HEK293 (cell line): ENCODE data around the gene TRPC4AP.

Experiments
- GLI2 ChIP-seq: fragments of 450-650 bp; formaldehyde crosslinking; IDR thresholded peaks from 2 replicates; pipeline ENCODE4; 2017; ENCODE audit warnings: missing biosample characterization, missing genetic modification characterization, low read depth, borderline replicate concordance
- HOXA7 ChIP-seq: sonication (generic); formaldehyde crosslinking; IDR thresholded peaks from 2 replicates; pipeline ENCODE4 v1.8.1; 2022; ENCODE audit warnings: missing genetic modification reagents, borderline replicate concordance
- KLF17 ChIP-seq: fragments of 450-650 bp; formaldehyde crosslinking; IDR thresholded peaks from 2 replicates; pipeline ENCODE4 v1.5.1; 2016; ENCODE audit warnings: missing biosample characterization, missing genetic modification characterization
- KLF7 ChIP-seq: fragments of 450-650 bp; formaldehyde crosslinking; IDR thresholded peaks from 2 replicates; pipeline ENCODE4 v1.5.1; 2016; ENCODE audit warnings: missing biosample characterization, missing genetic modification characterization, borderline replicate concordance
- YY2 ChIP-seq: fragments of 450-650 bp; formaldehyde crosslinking; IDR thresholded peaks from 2 replicates; pipeline ENCODE4 v1.5.1; 2016; ENCODE audit warnings: missing biosample characterization, missing genetic modification characterization
- ZBTB10 ChIP-seq: fragments of 450-650 bp; formaldehyde crosslinking; IDR thresholded peaks from 2 replicates; pipeline ENCODE4 v1.5.1; 2016; ENCODE audit warnings: missing biosample characterization, missing genetic modification characterization
- ZBTB49 ChIP-seq: fragments of 450-650 bp; formaldehyde crosslinking; IDR thresholded peaks from 2 replicates; pipeline ENCODE4 v1.5.1; 2016; ENCODE audit warnings: missing biosample characterization, missing genetic modification characterization, low read depth
- ZFP37 ChIP-seq: fragments of 450-650 bp; formaldehyde crosslinking; IDR thresholded peaks from 2 replicates; pipeline ENCODE4 v1.5.1; 2016; ENCODE audit warnings: missing biosample characterization, missing genetic modification characterization
- ZFP41 ChIP-seq: fragments of 450-650 bp; formaldehyde crosslinking; IDR thresholded peaks from 2 replicates; pipeline ENCODE4 v1.5.1; 2016; ENCODE audit warnings: missing biosample characterization, missing genetic modification characterization, borderline replicate concordance
- ZNF132 ChIP-seq: fragments of 450-650 bp; formaldehyde crosslinking; IDR thresholded peaks from 2 replicates; pipeline ENCODE4 v1.5.1; 2017; ENCODE audit warnings: missing biosample characterization, missing genetic modification characterization, borderline replicate concordance
- ZNF138 ChIP-seq: fragments of 450-650 bp; formaldehyde crosslinking; IDR thresholded peaks from 2 replicates; pipeline ENCODE4 v1.5.1; 2016; ENCODE audit warnings: missing biosample characterization, missing genetic modification characterization, borderline replicate concordance
- ZNF155 ChIP-seq: fragments of 450-650 bp; formaldehyde crosslinking; IDR thresholded peaks from 2 replicates; pipeline ENCODE4 v1.5.1; 2016; ENCODE audit warnings: missing biosample characterization, missing genetic modification characterization
- ZNF175 ChIP-seq: fragments of 450-650 bp; formaldehyde crosslinking; IDR thresholded peaks from 2 replicates; pipeline ENCODE4 v1.5.1; 2016; ENCODE audit warnings: missing biosample characterization, missing genetic modification characterization
- ZNF2 ChIP-seq: fragments of 450-650 bp; formaldehyde crosslinking; IDR thresholded peaks from 2 replicates; pipeline ENCODE4 v1.5.1; 2016; ENCODE audit warnings: missing biosample characterization, missing genetic modification characterization
- ZNF311 ChIP-seq: fragments of 450-650 bp; formaldehyde crosslinking; IDR thresholded peaks from 2 replicates; pipeline ENCODE4 v1.5.1; 2017; ENCODE audit warnings: missing biosample characterization, missing genetic modification characterization, borderline replicate concordance
- ZNF350 ChIP-seq: fragments of 450-650 bp; formaldehyde crosslinking; IDR thresholded peaks from 2 replicates; pipeline ENCODE4 v1.5.0; 2017; ENCODE audit warnings: missing biosample characterization, mild to moderate bottlenecking, missing genetic modification characterization
- ZNF398 ChIP-seq: fragments of 450-650 bp; formaldehyde crosslinking; IDR thresholded peaks from 2 replicates; pipeline ENCODE4 v1.5.1; 2017; ENCODE audit warnings: missing biosample characterization, missing genetic modification characterization
- ZNF404 ChIP-seq: fragments of 450-650 bp; formaldehyde crosslinking; IDR thresholded peaks from 2 replicates; pipeline ENCODE4 v1.5.1; 2017; ENCODE audit warnings: missing biosample characterization, missing genetic modification characterization
- ZNF449 ChIP-seq: fragments of 450-650 bp; formaldehyde crosslinking; IDR thresholded peaks from 2 replicates; pipeline ENCODE4 v1.5.1; 2017; ENCODE audit warnings: missing biosample characterization, mild to moderate bottlenecking, missing genetic modification characterization, moderate library complexity
- ZNF48 ChIP-seq: fragments of 450-650 bp; formaldehyde crosslinking; IDR thresholded peaks from 2 replicates; pipeline ENCODE4 v1.5.1; 2016; ENCODE audit warnings: missing biosample characterization, missing genetic modification characterization
- ZNF548 ChIP-seq: fragments of 450-650 bp; formaldehyde crosslinking; IDR thresholded peaks from 2 replicates; pipeline ENCODE4 v1.5.1; 2016; ENCODE audit warnings: missing biosample characterization, missing genetic modification characterization
- ZNF639 ChIP-seq: fragments of 450-650 bp; formaldehyde crosslinking; IDR thresholded peaks from 2 replicates; pipeline ENCODE4 v1.5.1; 2016; ENCODE audit warnings: missing biosample characterization, missing genetic modification characterization
- ZNF704 ChIP-seq: fragments of 450-650 bp; formaldehyde crosslinking; IDR thresholded peaks from 2 replicates; pipeline ENCODE4 v1.5.1; 2016; ENCODE audit warnings: missing biosample characterization, missing genetic modification characterization
- ZNF76 ChIP-seq: fragments of 450-650 bp; formaldehyde crosslinking; IDR thresholded peaks from 2 replicates; pipeline ENCODE4; 2016; ENCODE audit warnings: low read depth, missing biosample characterization, missing genetic modification characterization, borderline replicate concordance
- ZNF776 ChIP-seq: fragments of 450-650 bp; formaldehyde crosslinking; IDR thresholded peaks from 2 replicates; pipeline ENCODE4 v1.5.0; 2017; ENCODE audit warnings: missing biosample characterization, missing genetic modification characterization, borderline replicate concordance
- ZSCAN18 ChIP-seq: fragments of 450-650 bp; formaldehyde crosslinking; IDR thresholded peaks from 2 replicates; pipeline ENCODE4 v1.5.1; 2016; ENCODE audit warnings: missing biosample characterization, missing genetic modification characterization

Gene TRPC4AP

GRCh38 chr20:35093267-35093884, 769 bp upstream of the TRPC4AP start (continued):
- TF ChIP-seq ZFP37 (tag by site-specific recombination), result no peak
- no peak for TF ChIP-seq ZNF776 (tag by site-specific recombination)
- TF ChIP-seq ZNF639 (tag by site-specific recombination), result peak; percentile 43; the same call in 1 of the 2 replicates
- no peak for TF ChIP-seq ZNF548 (tag by site-specific recombination)
- no peak for TF ChIP-seq ZNF311 (tag by site-specific recombination)
- TF ChIP-seq ZNF449 (tag by site-specific recombination), result no peak
- no peak for TF ChIP-seq ZBTB49
- no peak for TF ChIP-seq ZNF175 (tag by site-specific recombination)
- TF ChIP-seq ZNF404 (tag by site-specific recombination), result no peak
- TF ChIP-seq KLF7 (tag by site-specific recombination), result no peak
- TF ChIP-seq KLF17 (tag by site-specific recombination), result no peak
- TF ChIP-seq ZNF704 (tag by site-specific recombination), result no peak
- no peak for TF ChIP-seq ZNF155
- TF ChIP-seq GLI2 (tag by site-specific recombination), result no peak
- 0 out of 2 replicates have a peak, but pooled peaks have one; percentile 48 for TF ChIP-seq ZBTB10 (tag by site-specific recombination)
- no peak for TF ChIP-seq ZSCAN18 (tag by site-specific recombination)
- TF ChIP-seq ZFP41 (tag by site-specific recombination), result no peak
- TF ChIP-seq ZNF76 (tag by site-specific recombination), result no peak
- no peak for TF ChIP-seq ZNF132 (tag by site-specific recombination)
- no peak for TF ChIP-seq ZNF138 (tag by site-specific recombination)
- no peak for TF ChIP-seq ZNF2
- peak; percentile 93 for TF ChIP-seq ZNF398 (tag by site-specific recombination)
- TF ChIP-seq YY2 (tag by site-specific recombination), result peak; percentile 23; the same call in 1 of the 2 replicates
- no peak for TF ChIP-seq ZNF48 (tag by site-specific recombination)
- TF ChIP-seq ZNF350 (tag by site-specific recombination), result no peak
- TF ChIP-seq HOXA7 (CRISPR knock-in tag), result no peak
